Hindlimb muscle (tissue), 1 donor: ENCODE measurements around the gene FBXO44. TPM values are rescaled to one million over a fixed set of nuclear protein-coding genes. Genes with fewer than 3 reads are reported as not detected.
A peak's percentile ranks its signal among the peaks of the same experiment; 100 is the strongest.

ENCODE experiments used
- DNase-seq: peaks from one replicate; pipeline ENCODE4 v3.0.0-alpha.2; 2013
- polyA plus RNA-seq: library from polyadenylated mRNA; unstranded; fragments of 120-200 nt; gene quantifications from one replicate; pipeline ENCODE4 v1.2.1, GENCODE V29; 2013; ENCODE audit not compliant: insufficient read length

The FBXO44 gene
- polyA plus RNA-seq, 1 donor = 5.3 TPM

- DNase-seq = no peak
These were observed 14.6 kb upstream of the FBXO44 start for GRCh38 chr1:11640101-11640500.

- no peak for DNase-seq
These were observed 13.7 kb upstream of the FBXO44 start for GRCh38 chr1:11640944-11641343.

GRCh38 chr1:11641776-11642305 is 12.8 kb upstream of the FBXO44 start:
- no peak for DNase-seq

- DNase-seq = peak; percentile 68
These were observed 12.2 kb upstream of the FBXO44 start for GRCh38 chr1:11642418-11643017.

GRCh38 chr1:11643782-11644181 is 10.9 kb upstream of the FBXO44 start:
- DNase-seq = no peak

GRCh38 chr1:11645270-11645669 is 9.4 kb upstream of the FBXO44 start:
- DNase-seq = no peak

GRCh38 chr1:11645670-11646265 is 8.9 kb upstream of the FBXO44 start:
- peak; percentile 53 for DNase-seq

GRCh38 chr1:11646317-11646716 is 8.4 kb upstream of the FBXO44 start:
- DNase-seq = no peak

- DNase-seq = no peak
These were observed 7.3 kb upstream of the FBXO44 start for GRCh38 chr1:11647333-11647732.

- DNase-seq = no peak
These were observed 6.6 kb upstream of the FBXO44 start for GRCh38 chr1:11648039-11648438.

GRCh38 chr1:11648732-11649158 is 5.9 kb upstream of the FBXO44 start:
- no peak for DNase-seq

- no peak for DNase-seq
These were observed 5.4 kb upstream of the FBXO44 start for GRCh38 chr1:11649237-11649623.

GRCh38 chr1:11649624-11650330 is 4.9 kb upstream of the FBXO44 start:
- no peak for DNase-seq

- peak; percentile 37 for DNase-seq
These were observed 4.2 kb upstream of the FBXO44 start for GRCh38 chr1:11650331-11650991.

- no peak for DNase-seq
These were observed 3.7 kb upstream of the FBXO44 start for GRCh38 chr1:11651017-11651416.

GRCh38 chr1:11652203-11652780 is 2.4 kb upstream of the FBXO44 start:
- no peak for DNase-seq

- no peak for DNase-seq
These were observed 1.4 kb upstream of the FBXO44 start for GRCh38 chr1:11653101-11653860.

- DNase-seq = no peak
These were observed 878 bp upstream of the FBXO44 start for GRCh38 chr1:11653861-11654136.

- DNase-seq = no peak
These were observed 497 bp downstream of the FBXO44 start for GRCh38 chr1:11654939-11655808.

- no peak for DNase-seq
These were observed 3.0 kb downstream of the FBXO44 start for GRCh38 chr1:11657654-11658053.

- DNase-seq = no peak
These were observed 3.9 kb downstream of the FBXO44 start for GRCh38 chr1:11658542-11658941.
